Osteocyte (in vitro differentiated cells): ENCODE measurements around the gene ARHGEF1. TPM values are rescaled to one million over a fixed set of nuclear protein-coding genes. Genes with fewer than 3 reads are reported as not detected.
A peak's percentile ranks its signal among the peaks of the same experiment; 100 is the strongest.

Source experiments
- DNase-seq: peaks from one replicate; pipeline ENCODE4 v3.0.0; 2021; ENCODE audit warnings: mixed read lengths; ENCODE audit not compliant: unreplicated experiment; ENCODE audit errors: extremely low spot score
- H3K27ac Mint-ChIP-seq: one replicate; pipeline ENCODE4 v1.8.0; 2021; ENCODE audit warnings: mild to moderate bottlenecking, mixed read lengths; ENCODE audit not compliant: unreplicated experiment
- H3K27me3 Mint-ChIP-seq: one replicate; pipeline ENCODE4 v1.8.0; 2021; ENCODE audit warnings: mixed read lengths; ENCODE audit not compliant: unreplicated experiment
- H3K36me3 Mint-ChIP-seq: one replicate; pipeline ENCODE4 v1.8.0; 2021; ENCODE audit warnings: mixed read lengths; ENCODE audit not compliant: unreplicated experiment
- H3K4me1 Mint-ChIP-seq: one replicate; pipeline ENCODE4 v1.8.0; 2021; ENCODE audit warnings: mixed read lengths; ENCODE audit not compliant: unreplicated experiment
- H3K4me3 Mint-ChIP-seq: one replicate; pipeline ENCODE4 v1.8.0; 2021; ENCODE audit warnings: mild to moderate bottlenecking, moderate library complexity, mixed read lengths; ENCODE audit not compliant: unreplicated experiment
- H3K9me3 Mint-ChIP-seq: one replicate; pipeline ENCODE4 v1.8.0; 2021; ENCODE audit warnings: mixed read lengths; ENCODE audit not compliant: unreplicated experiment
- total RNA-seq: library from RNA; stranded (reverse); gene quantifications from 2 replicates; pipeline ENCODE4 v1.2.1, GENCODE V29; 2021
- TF ChIP-seq, protein P1 (sequence below): fragments of 200-600 bp; sonication (generic); IDR thresholded peaks from 2 replicates; pipeline ENCODE4 v1.5.0; 2021; ENCODE audit warnings: antibody characterized with exemption, mild to moderate bottlenecking, moderate library complexity

Gene ARHGEF1
- total RNA-seq, 1 donor from 2014 or later: 97.3 TPM

- Mint-ChIP-seq H3K9me3 (no peaks in the 10 kb centered on the region), H3K4me1 (peaks cover 9% of the 10 kb centered on the region), H3K36me3 (no peaks in the 10 kb centered on the region), H3K4me3 (no peak overlapping the region), H3K27me3 (peaks cover 30% of the 10 kb centered on the region), H3K27ac (no peak overlapping the region)
- TF ChIP-seq, protein P1, sequence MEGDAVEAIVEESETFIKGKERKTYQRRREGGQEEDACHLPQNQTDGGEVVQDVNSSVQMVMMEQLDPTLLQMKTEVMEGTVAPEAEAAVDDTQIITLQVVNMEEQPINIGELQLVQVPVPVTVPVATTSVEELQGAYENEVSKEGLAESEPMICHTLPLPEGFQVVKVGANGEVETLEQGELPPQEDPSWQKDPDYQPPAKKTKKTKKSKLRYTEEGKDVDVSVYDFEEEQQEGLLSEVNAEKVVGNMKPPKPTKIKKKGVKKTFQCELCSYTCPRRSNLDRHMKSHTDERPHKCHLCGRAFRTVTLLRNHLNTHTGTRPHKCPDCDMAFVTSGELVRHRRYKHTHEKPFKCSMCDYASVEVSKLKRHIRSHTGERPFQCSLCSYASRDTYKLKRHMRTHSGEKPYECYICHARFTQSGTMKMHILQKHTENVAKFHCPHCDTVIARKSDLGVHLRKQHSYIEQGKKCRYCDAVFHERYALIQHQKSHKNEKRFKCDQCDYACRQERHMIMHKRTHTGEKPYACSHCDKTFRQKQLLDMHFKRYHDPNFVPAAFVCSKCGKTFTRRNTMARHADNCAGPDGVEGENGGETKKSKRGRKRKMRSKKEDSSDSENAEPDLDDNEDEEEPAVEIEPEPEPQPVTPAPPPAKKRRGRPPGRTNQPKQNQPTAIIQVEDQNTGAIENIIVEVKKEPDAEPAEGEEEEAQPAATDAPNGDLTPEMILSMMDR: no peak
- DNase-seq: no peak
Measured at GRCh38 chr19:41925208-41926003, 42.4 kb downstream of the ARHGEF1 start.

GRCh38 chr19:41926028-41926762 lies 43.2 kb downstream of the ARHGEF1 start:
- no peak overlapping the region for H3K4me3 Mint-ChIP-seq
- H3K36me3 Mint-ChIP-seq: no peaks in the 10 kb centered on the region
- TF ChIP-seq, protein P1: no peak
- H3K27me3 Mint-ChIP-seq: peaks cover 36% of the 10 kb centered on the region
- peaks cover 10% of the 10 kb centered on the region for H3K4me1 Mint-ChIP-seq
- DNase-seq: no peak
- H3K27ac Mint-ChIP-seq: no peak overlapping the region
- no peaks in the 10 kb centered on the region for H3K9me3 Mint-ChIP-seq

DNA sequence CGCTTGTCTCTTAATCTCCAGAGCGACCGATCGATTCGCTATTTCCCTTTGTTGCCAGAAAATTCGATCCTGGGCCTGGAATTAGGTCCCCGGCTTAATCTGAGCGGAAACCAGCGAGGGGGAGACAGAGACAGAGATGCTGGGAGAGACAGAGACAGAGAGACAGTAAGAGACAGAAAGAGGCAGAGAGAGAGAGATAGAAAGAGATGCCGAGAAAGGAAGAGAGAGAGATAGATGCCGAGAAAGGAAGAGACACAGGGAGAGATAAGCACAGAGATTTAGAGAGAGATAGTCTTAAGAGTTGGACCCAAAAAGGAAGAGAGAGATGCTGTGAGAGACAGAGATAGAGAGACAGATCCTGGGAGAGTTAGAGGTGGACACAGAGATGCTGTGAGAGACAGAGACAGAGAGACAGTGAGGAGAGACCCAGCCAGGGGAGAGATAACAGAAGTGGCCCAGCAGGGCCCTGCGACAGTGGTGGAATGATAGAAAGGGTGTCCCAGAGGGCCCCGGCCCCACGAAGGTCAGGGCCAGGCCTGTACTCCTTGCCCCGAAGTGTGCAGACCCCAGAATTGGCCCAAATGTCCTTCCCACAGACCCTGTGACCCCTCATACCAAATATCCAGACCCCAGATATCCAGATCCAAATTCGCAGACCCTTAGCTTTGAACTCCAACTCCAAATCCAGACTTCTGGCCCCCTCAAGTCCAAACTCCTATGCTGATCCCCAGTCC lies 43.9 kb downstream of the ARHGEF1 start:
- DNase-seq: no peak
- Mint-ChIP-seq H3K4me3 (no peak overlapping the region), H3K9me3 (no peaks in the 10 kb centered on the region), H3K4me1 (peaks cover 12% of the 10 kb centered on the region), H3K27me3 (peaks cover 40% of the 10 kb centered on the region), H3K27ac (no peak overlapping the region), H3K36me3 (no peaks in the 10 kb centered on the region)
- TF ChIP-seq, protein P1: no peak

GRCh38 chr19:41927497-41928192 lies 44.7 kb downstream of the ARHGEF1 start:
- H3K9me3 Mint-ChIP-seq: no peaks in the 10 kb centered on the region
- no peaks in the 10 kb centered on the region for H3K36me3 Mint-ChIP-seq
- no peak for DNase-seq
- peaks cover 39% of the 10 kb centered on the region for H3K27me3 Mint-ChIP-seq
- TF ChIP-seq, protein P1: no peak
- peaks cover 13% of the 10 kb centered on the region for H3K4me1 Mint-ChIP-seq
- H3K27ac Mint-ChIP-seq: no peak overlapping the region
- peak overlapping the region; percentile 77 for H3K4me3 Mint-ChIP-seq
